ENCODE data around the gene RPS19BP1.
A peak's percentile ranks its signal among the peaks of the same experiment; 100 is the strongest.

The RPS19BP1 gene, protein sequence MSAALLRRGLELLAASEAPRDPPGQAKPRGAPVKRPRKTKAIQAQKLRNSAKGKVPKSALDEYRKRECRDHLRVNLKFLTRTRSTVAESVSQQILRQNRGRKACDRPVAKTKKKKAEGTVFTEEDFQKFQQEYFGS

DNA sequence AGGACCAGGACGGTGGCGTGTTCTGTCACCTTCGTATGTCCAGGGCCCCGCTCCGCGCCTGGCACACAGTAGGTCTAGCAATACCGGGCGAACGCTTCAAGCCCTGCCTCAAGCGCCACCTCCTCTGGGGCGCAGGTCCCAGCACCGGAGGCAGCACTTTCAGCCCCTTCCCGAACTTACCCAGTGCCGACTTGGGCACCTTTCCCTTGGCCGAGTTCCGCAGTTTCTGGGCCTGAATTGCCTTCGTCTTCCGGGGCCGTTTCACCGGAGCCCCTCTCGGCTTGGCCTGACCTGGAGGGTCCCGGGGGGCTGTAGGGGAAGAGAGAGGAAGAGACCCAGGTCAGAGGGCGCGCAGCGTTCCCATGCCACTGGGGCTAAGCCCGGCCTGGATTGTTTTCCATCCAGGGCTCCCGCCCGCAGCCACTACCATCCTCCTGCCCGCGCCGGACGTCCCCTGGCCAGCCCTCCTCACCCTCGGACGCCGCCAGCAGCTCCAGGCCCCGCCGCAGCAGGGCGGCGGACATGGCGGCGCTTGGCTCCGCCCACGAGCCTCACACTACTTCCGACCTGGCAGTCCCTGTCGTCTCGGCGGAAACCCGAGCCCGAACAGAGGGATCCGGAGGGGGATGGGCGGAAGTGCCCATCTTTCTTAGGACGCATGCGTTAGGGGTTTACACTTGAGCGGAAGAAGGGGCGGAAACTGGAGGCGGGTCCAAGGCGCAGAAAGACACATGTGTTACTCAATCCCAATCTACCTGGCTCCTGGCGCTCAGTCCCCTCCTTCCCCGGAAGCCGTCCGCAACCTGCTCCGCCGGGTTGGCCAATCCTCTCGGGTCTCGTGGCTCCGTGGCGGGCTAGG is at the start of gene RPS19BP1:
RPS19BP1 (minus strand) TSS at position 534 of the 859 bp plus-strand sequence; CDS start at position 524, 10 bp downstream.
- DNase-seq (ENCODE audit: low read depth in 2 of 2): peak; percentile 98 to 99

DNA sequence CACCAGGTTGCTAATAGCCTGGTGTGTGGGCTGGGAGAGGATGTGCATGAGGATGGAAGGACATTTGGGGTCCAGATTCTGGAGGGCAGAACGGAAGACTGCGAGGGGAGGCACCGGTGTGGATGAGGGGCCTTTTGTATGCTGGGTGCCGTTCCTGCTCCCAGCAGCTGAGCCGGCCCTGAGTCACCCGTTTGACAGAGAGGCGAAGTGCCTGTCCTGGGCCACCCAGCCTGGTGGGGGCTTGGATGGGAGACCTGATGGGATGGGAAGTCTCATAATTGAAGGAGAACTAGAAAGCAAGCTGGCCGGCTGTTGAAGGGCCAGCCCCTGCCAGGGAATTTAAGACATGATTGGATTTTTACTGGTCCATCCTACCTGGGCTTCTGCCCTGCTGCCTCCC is 48.8 kb upstream of the RPS19BP1 start:
- no peak for DNase-seq (ENCODE audit: low read depth in 2 of 2)

DNA sequence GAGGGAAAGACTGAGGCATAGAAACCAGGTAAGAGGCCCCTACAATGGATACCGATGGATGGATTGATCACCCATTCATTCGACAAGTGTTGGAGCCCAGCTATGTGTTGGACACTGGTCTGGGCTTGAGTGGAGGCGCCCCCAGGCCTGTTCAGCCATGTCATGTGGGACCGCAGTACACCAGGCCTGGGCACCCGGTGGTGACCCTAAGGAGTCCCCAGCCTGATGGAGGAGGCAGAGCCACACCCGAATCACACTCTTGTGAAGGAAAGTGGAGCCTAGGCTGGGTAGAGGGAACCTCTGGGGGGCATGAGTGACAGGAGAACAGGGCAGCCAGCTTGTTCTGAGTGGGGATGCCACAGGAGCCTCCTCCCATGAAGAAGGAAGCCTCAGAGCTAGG is 48.2 kb upstream of the RPS19BP1 start:
- no peak for DNase-seq (ENCODE audit: low read depth in 2 of 2)

DNA sequence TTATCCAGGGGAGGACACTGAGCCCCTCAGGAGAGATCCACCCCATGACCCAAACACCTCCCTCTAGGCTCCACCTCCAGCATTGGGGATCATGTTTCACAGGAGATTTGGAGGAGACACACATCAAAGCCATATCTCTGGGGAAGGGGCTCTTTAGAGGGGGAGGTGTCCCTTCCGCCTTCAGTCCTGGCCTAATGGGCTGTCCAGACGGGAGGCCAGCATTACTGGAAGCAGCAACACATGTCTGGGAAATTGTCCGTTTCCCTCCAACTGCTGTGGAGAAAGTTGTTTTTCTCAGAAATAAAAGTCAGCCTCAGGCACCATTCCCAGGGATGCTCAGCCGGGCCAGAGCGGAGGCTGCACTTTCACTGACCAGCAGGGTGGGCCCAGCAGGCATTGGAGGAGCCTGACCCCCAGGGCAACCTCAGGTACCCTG is 47.5 kb upstream of the RPS19BP1 start:
- DNase-seq (ENCODE audit: low read depth in 2 of 2): no peak

DNA sequence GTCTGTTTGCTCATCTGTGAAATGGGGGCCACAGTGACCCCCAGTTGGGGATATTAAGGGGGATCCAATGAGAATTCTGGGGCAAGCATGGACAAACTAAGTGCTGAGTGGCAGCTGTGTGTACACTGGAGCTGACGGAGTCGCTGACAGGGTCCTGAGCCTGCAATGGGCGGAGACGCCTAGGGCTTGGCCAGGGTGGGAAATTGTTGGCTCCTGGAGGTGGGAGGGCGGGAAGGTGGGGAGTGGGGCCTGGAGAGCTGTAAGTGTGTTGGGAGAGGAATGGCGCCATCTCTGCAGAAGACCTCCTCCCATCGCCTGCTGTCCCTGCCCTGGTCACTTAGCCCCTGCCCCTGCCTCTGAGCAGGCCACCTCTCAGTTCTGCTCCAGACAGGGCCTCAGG is 45.4 kb upstream of the RPS19BP1 start:
- no peak for DNase-seq (ENCODE audit: low read depth in 2 of 2)

DNA sequence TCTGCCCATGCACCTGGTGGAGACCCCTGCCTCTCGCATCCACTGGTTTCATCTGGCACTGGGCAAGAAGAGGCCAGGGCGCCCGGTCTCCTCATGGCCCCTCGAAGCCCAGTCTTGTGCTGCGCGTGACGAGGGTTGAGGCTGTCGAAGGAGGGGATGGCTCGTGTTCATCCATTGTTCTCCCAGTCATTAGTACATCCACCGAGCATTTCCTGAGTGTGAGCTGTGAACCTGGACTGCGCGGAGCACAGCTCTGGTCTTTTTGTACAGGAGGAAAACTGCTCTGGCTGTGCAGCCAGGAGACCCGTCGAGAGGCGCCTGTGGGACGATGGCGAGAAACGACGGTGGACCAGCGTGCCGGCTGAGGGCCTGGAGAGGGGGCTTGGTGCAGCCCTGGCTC is 44.8 kb upstream of the RPS19BP1 start:
- no peak for DNase-seq (ENCODE audit: low read depth in 2 of 2)

DNA sequence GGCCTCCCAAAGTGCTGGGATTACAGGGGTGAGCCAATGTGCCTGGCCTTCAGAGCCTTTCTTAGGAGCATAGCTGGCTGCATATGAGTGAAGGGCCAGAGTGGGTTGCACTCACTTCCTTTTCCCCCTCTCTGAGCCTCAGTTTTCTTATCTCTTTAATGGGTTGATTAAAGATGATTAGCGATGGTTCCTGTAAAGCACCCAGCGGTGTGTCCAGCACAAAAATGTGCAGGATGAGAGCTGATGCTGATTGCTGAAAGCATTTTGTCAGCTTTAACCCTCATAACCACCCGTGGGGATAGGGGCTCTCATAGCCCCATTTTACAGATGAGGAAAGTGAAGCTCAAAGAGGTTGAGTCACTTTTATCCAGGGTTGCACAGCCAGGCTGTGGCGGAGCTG is 43.5 kb upstream of the RPS19BP1 start:
- no peak for DNase-seq (ENCODE audit: low read depth in 2 of 2)

DNA sequence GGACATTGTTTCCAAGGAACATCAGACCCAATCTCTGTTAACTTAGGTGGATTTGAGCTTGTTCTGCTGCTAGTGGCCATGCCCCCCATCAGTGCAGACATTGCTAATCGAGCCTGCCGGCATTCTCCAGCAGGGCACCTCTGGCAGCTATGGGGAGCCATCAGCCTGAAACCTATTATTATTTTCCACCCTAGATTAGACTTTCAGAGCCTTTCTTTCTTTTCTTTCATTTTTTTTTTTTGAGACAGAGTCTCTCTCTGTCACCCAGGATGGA is 42.9 kb upstream of the RPS19BP1 start:
- no peak for DNase-seq (ENCODE audit: low read depth in 2 of 2)

DNA sequence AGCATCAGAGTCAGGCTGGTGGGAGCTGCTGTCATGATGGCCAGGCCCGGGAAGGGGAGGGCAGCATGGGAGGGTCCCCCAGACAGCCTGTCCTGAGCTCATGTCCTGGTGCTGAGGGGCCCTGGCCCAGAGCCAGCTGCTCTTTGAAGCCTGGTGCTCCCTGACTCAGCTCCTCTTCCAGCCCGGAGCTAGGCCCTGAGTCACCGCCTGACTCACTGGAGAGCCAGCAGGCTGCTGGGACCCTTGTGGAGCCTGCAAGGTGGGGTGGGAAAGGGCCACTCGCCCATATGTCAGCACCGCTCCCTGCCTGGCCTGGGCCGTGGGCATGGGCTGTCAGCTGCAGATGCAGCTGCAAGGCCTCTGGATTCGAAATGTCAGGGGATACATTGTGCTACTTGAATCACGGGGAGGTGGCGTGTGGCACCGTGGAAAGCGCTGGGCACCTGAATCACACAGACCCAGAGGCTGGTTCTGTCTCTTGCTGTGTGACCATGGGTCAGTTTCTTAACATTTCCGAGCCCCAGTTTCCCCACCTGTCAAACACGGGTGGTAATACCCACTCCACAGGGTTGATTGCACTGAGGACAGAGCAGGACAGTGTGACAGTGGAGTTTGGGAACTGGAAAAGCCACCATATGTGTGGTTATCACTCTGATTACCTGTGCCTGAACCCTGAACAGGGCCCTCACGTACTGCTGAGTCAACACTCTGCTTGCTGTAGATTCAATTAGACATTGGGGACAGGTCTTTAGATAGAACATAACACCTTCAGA is 42.4 kb upstream of the RPS19BP1 start:
- peak; percentile 65 to 67 for DNase-seq (ENCODE audit: low read depth in 2 of 2)

DNA sequence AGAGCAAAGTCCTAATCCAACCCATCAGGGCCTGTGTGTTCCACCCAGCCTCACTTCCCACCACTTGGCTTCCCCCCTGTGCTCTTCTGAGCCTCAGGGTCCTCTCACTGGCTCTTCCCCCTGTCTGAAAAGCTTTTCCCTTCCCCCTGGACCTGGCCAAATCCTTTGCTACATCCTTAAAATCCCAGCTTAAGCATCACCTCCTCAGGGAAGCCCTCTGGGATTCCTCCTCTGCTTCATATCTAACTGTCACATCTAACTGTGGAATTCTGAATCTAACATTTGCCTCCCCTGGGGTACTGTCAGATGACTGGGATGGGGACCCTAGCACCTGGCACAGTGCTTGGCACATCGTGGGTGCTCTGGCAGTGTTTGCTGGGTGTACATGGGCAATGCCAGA is 39.0 kb upstream of the RPS19BP1 start:
- no peak for DNase-seq (ENCODE audit: low read depth in 2 of 2)

DNA sequence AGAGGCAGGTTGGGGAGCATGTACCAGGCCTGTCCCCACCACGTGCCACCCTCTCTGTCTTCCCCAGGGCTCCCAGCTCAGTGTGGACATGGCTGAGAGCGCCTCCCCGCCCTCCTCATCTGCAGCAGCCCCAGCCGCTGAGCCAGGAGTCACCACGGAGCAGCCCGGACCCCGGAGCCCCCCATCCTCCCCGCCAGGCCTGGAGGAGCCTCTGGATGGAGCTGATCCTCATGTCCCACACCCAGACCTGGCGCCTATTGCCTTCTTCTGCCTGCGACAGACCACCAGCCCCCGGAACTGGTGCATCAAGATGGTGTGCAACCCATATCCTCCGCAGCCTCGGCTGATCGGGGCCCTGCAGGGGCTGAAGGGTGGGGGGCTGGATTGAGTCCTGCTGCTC is 38.1 kb upstream of the RPS19BP1 start, which contains the start of gene CACNA1I:
CACNA1I (plus strand) TSS at position 89 of the 400 bp plus-strand sequence; CDS start at position 89, 0 bp downstream.
- no peak for DNase-seq (ENCODE audit: low read depth in 2 of 2)

DNA sequence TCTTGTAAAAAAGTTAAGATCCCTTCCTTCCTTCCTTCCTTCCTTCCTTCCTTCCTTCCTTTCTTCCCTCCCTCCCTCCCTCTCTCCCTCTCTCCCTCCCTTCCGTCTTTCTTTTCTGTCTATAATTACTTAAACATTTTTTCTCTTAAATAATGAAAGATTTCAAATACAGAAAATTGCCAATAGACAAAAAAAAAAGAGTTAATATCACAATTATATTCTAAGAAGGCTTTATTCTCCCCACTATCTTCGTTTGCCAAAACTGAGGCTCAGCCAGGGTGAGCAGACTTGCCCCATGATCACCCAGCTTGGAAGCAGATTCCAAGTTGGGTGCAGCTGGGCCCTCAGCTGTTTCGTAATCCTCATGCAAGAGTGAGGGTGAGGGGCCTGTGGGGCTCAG is 37.7 kb upstream of the RPS19BP1 start:
- no peak for DNase-seq (ENCODE audit: low read depth in 2 of 2)

DNA sequence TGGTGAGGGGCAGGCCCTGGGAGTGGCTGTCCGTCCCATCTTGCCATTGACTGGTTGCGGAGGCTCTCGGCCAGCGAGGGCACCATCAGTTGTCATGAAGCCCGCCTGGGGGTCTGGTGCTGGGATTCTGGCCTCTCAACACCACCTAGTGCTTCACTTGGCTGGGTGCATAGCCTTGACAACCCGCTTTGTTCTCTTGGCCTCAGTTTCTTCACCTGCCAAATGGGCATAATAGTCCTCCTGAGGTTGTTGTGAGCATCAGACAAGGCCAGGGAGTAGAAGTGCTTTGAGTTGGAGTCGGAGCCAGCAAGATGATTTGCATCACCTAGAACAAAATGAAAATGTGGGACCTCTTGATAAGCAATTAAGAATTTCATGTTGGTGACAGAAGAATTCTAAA is 36.5 kb upstream of the RPS19BP1 start:
- DNase-seq (ENCODE audit: low read depth in 2 of 2): no peak

DNA sequence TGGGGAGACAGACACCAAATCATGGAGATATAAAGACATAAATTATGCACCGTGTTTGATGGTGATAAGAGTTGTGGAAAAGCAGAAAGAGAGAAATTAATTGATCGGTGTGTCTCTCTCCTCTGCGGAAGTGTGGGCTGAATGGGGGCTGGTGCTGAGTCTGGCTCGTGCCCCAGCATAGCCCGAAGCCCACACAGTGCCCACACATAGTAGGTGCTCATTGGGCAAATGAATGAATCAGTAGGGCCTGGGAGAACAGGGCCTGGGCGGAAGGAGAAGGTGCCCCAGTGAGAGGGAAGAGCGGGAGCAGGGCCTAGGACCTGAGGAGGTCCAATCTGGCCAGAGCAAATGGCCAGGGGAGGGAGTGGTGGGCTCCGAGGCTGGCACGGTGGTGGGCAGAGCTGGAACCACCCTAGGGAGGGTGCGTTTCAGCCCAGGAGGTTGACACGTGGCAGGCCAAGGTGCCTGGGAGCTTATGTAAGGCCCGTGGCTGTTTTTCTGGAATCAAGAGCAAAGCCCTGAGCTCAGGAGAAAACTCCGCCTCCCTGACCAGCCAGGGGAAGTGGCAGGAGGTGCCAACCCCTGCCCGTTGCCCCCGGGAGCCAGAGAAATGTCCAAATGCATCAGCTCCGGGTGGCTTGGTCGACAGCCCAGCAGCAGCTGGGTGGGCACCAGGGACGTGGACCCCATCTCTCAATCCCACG is 35.9 kb upstream of the RPS19BP1 start:
- DNase-seq (ENCODE audit: low read depth in 2 of 2): no peak

DNA sequence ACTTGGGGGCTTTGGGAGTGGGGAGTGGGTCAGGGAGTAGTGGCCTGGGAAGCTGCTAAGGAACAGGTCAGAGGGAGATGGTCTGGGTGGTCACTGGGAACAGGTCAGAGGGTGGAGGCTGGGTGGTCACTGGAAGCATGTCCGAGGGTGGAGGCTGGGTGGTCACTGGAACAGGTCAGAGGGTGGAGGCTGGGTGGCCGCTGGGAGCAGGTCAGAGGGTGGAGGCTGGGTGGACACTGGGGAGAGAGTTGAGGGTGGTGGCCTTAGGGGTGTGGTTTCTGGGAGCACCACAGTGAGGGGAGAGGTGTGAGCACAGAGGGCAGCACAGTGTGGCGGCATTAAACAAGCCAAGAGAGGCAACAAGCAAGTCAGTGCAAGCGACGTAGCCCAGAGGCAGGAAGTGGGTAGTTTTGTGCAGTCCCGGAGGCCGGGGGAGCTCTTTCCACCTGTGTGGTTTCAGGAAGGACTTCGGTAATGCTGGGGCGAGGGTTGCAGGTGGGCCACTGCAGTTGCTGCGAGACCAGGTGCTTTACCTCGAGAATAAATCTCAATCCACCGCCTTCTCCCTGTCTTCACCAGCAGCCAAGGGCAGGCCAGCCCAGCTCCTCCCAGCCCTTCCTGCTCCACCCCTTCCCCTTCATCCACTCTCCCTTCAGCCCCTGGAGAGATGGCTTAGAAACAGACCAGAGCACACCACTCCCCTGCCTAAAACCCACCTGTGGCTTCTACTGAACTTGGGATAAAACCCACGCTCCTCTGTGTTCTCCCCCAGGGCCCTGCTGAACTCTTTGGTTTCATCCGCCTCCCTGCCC is 34.8 kb upstream of the RPS19BP1 start:
- no peak for DNase-seq (ENCODE audit: low read depth in 2 of 2)

DNA sequence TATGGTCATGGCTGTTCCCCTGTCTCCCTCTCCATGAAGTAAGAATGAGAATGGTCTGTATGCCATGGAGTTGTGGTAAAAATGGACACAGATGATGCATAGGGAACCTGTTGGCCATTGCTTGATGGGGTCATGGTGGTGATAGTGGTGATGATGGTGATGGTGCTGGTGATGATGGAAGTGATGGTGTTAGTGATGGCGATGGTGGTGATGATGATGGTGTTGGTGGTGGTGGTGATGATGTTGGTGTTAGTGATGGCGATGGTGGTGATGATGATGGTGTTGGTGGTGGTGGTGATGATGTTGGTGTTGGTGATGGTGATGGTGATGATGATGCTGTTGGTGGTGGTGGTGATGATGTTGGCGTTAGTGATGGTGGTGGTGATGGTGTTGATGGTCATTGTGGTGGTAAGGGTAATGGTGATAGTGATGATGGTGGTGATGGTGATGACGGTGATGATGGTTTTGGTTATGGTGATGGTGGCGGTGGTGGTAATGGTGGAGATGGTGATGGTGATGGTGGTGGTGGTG is 32.9 kb upstream of the RPS19BP1 start:
- no peak for DNase-seq (ENCODE audit: low read depth in 2 of 2)

DNA sequence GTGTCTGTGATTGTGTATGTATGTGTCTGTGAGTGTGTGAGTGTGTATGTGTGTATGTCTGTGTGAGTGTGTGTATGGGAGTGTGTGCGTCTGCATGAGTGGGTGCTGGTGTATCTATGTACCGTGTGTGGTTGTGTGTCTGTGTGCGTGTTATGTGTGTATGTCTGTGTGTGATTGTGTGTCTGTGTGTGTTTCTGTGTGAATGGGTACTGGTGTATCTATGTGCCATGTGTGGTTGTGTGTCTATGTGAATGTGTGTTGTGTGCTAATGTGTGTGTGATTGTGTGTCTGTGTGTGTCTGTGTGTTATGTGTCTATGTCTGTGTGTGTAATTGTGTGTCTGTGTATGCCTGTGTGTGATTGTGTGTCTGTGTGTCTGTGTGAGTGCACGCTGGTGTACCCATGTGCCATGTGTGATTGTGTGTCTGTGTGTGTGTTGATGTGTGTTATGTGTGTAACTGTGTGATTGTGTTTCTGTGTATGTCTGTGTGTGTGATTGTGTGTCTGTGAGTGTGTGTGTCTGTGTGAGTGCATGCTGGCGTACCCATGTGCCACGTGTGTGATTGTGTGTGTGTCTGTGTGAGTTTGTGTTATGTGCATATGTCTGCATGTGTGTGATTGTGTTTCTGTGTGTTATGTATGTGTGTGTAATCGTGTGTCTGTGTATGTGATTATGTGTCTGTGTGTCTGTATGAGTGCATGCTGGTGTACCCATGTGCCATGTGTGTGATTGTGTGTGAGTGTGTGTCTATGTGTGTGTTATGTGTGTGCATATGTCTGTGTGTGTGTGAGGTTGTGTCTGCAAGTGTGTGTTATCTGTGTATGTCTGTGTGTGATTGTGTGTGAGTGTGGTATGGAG is 31.3 kb upstream of the RPS19BP1 start:
- no peak for DNase-seq (ENCODE audit: low read depth in 2 of 2)

DNA sequence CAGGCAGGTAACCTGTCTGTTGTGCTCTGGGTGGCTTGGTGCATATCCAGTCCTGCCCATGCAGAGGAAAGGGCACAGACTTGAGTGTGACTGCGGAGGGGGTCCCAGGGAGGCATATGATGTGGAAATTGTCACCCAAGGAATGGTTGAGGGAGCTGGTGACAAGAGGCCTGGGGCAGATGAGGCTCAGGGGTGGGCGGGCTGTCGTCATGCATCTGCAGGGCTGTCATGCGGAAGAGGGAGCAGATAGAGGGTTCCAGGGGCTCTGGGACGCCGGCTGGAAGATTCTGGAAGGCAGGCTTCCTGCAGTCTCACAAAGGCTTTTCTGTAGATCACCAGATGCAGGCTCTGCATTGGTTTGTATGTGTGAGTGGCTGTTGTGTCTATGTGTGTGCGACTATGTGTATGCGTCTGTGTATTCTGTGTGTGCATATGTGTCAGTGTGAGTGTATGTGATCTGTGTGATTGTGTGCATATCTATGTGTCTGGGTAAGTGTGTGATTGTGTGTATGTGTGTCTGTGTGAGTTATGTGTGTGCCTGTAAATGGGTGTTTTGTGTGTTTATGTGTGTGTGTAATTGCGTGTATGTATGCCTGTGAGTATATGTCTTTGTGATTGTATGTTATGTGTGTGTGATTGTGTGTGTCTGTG is 30.4 kb upstream of the RPS19BP1 start:
- no peak for DNase-seq (ENCODE audit: low read depth in 2 of 2)

DNA sequence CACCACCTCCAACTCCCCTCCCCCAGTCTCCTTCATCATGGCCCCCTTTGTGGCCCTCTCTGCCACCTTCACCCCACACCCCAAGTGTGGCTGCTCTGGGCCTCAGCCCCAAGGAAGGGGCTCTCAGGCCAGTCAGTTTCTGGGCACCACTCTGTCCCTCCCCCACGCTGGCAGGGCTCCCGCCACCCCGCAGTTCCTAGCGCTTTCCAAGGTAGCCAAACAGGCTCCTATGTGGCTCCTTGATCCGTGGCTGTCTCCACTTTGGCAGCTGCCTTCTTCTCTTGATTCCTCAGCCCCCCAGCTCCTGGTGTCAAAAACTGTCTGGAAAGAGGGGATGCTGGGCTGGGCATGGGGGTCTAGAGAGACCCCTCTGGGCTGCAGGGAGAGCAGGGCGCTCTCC is 27.6 kb upstream of the RPS19BP1 start:
- DNase-seq (ENCODE audit: low read depth in 2 of 2): no peak
